ENCODE data around the gene LAYN.

DNA sequence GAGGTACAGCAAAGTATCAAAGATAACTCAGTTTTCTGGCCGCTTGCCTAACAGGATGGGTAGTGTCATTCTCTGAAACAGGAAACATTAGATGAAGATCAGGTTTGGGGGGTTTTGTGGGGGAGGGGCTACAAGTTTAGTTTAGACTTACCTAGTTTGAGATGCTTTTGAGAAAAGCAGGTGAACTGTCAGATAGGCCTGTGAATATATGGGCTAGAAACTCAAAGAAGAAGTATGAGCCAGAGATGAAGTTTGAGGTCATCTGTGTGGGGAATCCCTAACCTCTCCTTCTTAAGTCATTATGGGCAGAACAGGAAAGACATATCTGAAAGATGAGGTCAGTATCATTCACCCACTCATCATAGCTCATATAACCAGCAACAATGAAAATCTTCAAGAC lies 14.0 kb upstream of the LAYN start:
- no peak for TF ChIP-seq POLR2A (IDR thresholded peaks at IDR 0.05)
- TF ChIP-seq, protein P1, sequence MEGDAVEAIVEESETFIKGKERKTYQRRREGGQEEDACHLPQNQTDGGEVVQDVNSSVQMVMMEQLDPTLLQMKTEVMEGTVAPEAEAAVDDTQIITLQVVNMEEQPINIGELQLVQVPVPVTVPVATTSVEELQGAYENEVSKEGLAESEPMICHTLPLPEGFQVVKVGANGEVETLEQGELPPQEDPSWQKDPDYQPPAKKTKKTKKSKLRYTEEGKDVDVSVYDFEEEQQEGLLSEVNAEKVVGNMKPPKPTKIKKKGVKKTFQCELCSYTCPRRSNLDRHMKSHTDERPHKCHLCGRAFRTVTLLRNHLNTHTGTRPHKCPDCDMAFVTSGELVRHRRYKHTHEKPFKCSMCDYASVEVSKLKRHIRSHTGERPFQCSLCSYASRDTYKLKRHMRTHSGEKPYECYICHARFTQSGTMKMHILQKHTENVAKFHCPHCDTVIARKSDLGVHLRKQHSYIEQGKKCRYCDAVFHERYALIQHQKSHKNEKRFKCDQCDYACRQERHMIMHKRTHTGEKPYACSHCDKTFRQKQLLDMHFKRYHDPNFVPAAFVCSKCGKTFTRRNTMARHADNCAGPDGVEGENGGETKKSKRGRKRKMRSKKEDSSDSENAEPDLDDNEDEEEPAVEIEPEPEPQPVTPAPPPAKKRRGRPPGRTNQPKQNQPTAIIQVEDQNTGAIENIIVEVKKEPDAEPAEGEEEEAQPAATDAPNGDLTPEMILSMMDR (IDR thresholded peaks at IDR 0.05), result no peak

All from body of pancreas (tissue), 4 donors.